NCI-H748 (cell line): ENCODE data around the gene MARCHF5.

ENCODE experiments used
- DNase-seq: peaks from one replicate; lab custom pipeline; 2025; ENCODE audit not compliant: unreplicated experiment; lab: John Stamatoyannopoulos, UW

The MARCHF5 gene, protein sequence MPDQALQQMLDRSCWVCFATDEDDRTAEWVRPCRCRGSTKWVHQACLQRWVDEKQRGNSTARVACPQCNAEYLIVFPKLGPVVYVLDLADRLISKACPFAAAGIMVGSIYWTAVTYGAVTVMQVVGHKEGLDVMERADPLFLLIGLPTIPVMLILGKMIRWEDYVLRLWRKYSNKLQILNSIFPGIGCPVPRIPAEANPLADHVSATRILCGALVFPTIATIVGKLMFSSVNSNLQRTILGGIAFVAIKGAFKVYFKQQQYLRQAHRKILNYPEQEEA

DNA sequence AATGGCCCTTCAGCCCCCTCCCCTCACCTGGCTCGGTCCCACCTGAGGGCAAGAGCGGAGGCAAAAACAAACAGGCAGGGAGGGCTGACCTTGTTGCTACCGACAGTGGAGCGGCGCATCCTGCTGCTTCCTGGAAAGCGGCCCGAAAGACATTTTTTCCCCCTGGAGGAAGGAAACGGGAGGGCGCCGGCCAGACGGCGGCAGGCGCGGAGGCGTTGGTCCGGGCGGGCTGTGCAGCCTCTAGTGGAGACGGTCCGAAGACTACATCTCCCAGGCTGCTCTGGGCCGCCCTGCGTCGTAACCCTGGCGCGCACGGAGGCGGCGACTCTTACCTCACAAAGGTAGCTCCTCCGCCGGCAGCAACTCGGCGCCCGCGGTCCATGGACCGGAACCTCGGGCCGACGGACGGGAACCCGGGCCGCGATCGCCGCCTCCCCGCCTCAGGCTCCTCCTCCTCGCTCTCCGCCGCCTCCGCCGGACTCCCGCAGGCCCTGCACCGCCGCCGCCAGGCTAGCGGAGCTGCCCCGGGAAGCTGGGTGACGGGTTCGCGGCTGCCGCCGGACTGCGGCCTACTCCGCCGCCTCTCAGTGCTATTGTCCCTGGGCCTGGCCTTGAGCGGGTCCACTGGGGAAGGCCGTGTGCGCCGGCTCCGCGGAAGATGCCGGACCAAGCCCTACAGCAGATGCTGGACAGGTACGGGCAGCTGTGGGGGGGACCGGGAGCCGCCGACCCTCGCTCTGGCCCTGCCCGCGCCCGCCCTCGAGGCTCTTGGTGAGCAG, at the start of gene MARCHF5, which contains the start of gene CPEB3:
Gene MARCHF5, plus strand, starts transcription at position 331 of the 779 bp plus-strand sequence. Its CDS starts 328 bp downstream, at position 659.
Gene CPEB3, minus strand, starts transcription at position 242 of the 779 bp plus-strand sequence. CDS start 50,728 bp downstream, outside the sequence.
- peak; percentile 93 for DNase-seq

GRCh38 chr10:92241501-92241900, 49.5 kb upstream of the MARCHF5 start:
- no peak for DNase-seq

- no peak for DNase-seq
These were observed 48.6 kb upstream of the MARCHF5 start for GRCh38 chr10:92242380-92242779.

DNA sequence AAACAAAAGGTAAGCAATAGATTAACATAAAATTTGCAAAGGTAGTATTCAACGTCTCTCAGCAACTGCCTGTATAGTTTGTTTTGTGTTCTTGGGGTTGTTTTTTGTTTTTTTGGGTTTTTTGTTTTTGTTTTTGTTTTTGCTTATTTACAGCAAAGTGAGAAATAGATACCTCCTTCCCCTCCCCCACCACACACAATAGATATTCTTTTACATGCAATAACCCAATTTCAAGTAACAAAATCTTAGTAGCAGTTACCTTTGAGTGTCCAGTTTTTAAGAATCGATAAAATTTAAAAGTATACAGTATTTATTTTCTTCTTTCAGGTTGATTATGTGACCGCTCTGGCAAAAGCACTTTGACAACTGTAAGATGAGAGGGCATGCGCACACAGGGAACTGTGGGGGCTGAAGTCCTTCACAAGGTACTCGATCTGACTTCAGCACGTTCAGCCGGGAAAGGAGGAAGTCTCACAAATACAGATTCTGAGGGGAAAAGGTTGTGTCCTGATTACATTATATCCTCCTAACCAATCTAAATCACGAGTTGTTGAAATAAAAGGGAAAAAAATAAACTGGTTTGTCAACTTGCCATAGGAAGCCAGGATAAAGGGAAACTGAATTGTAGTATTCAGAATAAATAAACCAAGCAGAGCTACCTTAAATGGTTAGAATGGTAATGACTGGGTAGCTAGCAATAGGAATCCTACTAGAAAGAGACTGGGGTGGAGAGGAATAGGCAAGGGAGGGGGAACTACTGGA, 47.9 kb upstream of the MARCHF5 start:
- DNase-seq = peak; percentile 64

GRCh38 chr10:92244796-92245195, 46.2 kb upstream of the MARCHF5 start:
- no peak for DNase-seq

DNA sequence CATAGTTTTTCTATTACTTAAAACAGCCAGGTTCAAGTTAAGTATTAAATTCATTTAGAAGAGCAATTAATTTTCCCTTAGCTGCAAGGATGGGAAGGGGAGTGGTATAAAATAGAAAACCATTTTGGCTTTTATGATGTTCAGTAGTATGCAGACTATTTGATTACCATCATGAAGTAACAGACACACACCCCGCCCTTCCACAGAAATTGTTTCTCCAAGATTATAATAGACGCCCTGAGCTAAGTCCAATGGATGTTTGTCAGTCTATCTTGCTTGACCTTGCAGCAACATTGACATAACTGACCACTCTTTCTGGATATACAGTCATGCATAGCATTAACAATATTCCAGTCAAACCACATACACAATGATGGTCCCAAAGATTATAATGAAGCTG, 42.4 kb upstream of the MARCHF5 start:
- DNase-seq = no peak

DNA sequence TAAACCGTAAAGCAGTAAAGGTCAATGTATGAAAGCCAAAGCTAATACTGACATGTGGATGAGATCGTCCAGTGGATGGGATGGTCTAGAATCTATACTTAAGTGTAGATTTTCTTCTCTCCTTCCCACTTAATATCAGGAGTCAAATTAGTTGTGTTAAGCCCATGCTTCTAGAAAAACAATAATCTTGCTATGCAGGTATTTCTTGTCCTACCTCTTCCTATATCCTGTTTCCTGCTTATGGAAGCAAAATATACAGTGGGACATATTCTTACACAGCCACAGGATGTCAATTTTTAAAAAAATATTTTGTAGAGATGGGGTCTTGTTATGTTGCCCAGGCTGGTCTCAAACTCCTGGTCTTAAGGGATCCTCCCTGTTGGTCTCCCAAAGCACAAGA, 27.6 kb upstream of the MARCHF5 start:
- no peak for DNase-seq

GRCh38 chr10:92264249-92264648, 26.7 kb upstream of the MARCHF5 start:
- DNase-seq = no peak

DNA sequence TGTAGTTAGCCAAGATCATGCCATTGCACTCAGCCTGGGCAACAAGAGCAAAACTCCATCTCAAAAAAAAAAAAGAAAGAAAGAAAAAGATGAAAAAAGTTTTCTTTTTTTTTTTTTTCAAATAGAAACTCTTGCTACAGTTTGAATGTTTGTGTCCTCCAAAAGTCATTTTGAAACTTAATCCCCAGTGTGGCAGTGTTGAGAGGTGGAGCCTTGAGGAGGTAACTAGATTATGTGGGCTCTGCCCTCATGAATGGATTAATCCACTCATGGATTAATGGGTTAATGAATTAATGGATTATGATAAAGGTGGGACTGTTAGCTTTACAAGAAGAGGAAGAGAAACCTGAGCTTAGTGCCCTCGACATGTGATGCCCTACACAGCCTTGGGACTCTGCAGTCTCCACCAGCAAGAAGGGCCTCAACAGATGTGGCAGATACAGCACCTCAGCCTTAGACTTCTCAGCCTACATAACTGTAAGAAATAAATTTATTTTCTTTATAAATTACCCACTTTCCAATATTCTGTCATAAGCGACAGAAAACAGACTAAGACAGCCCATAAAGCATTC, 25.2 kb upstream of the MARCHF5 start:
- DNase-seq = no peak

DNA sequence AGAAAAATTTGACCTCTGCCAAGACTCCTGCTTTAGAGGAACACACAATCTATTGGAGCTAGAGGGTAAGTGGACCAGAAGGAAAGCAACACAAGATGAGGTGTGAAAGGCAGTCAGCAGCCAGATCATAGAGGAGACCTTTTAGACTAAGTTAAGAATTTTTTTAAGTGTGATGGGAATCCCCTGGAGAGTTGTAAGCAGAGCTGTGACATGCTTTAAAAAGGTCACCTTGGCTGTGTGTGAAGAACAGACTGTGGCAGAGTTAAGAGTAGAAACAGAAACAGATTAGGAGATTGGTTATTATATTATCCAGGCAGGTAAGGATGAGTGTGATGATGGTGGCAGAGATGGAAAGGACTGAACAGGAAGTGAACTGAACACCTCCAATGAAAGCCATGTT, 23.6 kb upstream of the MARCHF5 start:
- DNase-seq = no peak

DNA sequence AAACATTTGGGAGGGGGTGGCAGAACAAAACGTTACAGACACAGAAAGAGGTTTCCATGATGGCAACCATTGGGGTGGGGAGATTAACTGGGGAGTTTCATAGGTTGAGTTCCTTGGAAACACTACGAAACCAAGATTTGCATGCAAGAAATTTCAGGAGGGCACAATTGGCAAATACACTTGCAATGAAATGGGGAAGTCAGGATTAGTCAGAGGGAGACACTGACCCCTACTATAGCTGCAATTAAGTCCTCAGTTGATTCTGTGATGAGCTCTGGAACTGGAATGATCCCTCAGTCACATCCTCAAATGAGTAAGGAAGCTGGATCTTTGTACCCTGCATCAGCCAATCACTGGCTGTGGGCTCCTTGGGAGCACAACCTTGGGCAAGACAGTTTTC, 22.2 kb upstream of the MARCHF5 start:
- DNase-seq = no peak

GRCh38 chr10:92274071-92274470, 16.9 kb upstream of the MARCHF5 start:
- no peak for DNase-seq

- no peak for DNase-seq
These were observed 11.8 kb upstream of the MARCHF5 start for GRCh38 chr10:92278996-92279696.

- DNase-seq = no peak
These were observed 6.8 kb upstream of the MARCHF5 start for GRCh38 chr10:92284112-92284704.

DNA sequence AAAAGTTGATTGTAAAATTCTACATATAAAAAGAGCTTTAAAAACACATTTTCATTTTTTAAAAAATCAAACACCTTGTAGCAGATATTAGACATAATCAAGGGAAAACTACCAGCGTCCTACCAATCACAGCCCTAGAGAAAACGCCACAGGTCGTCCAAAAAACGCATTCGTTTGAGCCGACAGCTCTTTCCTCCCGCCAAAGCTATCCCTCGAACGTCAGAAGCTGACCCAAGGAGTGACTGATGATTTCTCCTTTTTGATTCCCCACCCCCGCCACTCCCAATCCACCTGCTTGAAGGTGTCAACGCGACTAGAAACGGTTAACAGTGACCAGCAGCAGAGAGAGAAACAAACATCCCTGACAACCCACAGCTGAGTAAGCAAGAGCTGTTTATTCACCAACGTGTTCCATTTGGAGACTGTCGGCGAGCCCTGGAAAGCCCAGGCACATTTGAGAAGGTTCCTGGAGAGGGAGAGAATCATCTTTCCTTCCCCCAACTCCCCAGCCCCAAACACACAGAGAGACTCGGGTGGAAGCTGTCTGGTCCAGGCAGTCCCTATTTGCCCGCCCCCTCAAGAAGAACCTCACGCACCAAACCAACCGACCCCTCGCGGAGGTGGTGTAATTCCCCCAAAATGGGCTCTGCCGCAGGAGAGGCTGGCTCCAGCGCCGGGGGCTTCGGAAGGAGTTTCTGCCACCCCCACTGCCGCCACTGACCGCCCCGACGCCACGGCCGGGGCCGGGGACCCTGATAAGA, 711 bp upstream of the MARCHF5 start:
- peak; percentile 88 for DNase-seq

DNA sequence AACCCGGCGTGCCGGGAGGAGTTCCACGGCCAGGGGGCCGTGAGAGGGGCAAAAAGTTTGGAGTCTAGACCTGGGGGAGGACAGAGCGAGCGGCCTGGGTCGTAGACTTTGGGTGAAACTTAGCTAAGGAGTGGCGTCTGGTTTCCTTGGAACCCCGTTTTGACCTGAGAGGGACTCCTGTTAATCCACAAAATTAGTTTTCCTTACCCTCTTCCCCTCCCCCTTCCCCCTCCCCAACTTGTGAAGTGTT, 574 bp downstream of the MARCHF5 start:
- no peak for DNase-seq

DNA sequence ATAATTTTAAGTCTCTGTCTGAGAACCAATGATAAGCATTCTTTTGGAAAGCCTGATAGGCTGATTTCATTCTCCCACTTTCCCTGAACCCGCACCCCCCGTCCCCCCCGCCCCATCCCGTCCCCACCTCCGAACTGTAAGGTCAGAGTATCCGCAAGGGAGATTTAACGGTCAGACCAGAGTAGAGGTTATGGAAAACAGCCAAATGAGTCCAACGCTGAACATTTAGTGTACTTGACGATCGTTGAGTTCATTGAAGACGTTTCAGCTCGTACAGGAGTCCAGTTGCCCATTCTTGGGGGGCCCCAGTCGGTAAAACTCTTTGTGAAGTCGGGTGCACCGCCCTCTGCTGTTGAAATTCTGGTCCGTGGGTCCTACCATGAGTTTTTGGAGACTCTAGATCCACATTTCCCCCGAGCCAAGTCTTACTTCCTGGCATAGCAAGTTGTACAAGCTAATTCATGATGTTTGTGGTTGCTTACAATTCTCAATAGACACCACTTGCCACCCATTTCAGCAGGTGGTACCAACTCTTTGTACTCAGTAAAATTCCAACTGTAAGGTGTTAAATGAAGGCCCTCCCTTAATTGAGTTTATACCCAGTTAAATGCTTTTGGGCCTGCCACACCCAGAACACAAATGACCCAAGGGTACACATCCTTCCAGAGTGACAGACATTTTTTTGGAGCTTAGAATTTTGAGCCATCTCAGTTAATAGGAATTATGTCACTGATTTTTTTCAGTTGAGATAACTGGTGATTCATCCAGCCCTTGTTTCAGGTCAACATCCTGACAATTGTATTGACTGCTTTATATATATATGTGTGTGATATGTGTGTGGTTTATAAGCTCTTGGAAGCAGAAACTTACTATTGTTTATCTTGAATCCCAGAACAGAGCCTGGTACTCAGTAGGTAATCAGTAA, 1.2 kb downstream of the MARCHF5 start:
- DNase-seq = peak; percentile 32

GRCh38 chr10:92298487-92298886, 7.5 kb downstream of the MARCHF5 start:
- DNase-seq = no peak

- DNase-seq = no peak
These were observed 12.1 kb downstream of the MARCHF5 start for GRCh38 chr10:92303096-92303495.
